Measurements from ENCODE around the gene UNG. TPM values are rescaled to one million over a fixed set of nuclear protein-coding genes. Genes with fewer than 3 reads are reported as not detected.

UNG gene
- total RNA-seq, 1 experiment from 2014 or later: 134 TPM

DNA sequence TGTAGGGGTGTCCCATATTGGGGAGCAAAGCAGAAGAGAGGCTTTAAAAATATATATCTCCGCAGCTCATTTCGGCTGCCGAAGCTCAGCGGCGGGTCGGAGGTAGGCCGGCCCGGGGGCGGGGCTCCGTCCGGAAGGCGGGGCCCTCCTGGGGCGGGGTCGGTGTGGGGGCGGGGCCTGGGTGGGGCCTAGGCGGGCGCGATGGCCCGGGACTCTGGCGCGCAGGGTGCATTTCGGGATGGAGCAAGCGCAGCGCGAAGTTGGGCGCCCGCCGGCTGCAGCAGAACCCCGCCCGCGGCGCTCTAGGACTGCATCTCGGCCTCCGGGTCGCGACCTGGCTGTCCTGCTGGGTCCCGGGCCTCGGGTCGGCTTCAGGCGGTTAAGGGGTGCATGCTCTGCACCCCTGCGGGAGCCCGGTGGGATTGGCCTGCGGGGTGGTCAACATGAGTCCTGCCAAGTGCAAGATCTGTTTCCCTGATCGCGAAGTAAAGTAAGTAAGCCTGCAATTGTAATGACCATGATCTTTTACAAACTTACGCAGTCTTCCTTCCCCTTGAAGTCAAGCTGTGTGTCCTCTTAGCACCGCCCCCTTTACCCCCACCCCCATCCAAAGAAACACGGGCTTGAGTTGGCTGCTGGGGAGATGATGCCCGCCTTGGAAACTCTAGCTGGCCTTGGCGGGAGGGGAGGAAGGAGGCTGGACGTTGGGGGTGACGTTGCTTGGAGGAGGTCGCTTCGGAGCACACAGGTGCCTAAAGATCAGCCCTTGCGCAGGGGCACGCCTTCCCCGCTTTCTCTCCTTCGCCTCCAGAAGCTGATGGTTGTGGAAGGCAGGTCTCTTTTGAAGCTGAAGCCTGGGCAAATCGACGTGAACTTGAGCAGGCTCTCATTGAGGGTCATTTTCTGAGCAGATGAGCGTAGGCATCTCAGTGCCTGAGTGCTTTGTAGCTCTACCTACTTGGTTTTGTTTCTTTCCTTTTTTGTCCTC lies 57.3 kb downstream of the UNG start:
- DNase-seq (ENCODE audit: low spot score): peak; percentile 58

DNA sequence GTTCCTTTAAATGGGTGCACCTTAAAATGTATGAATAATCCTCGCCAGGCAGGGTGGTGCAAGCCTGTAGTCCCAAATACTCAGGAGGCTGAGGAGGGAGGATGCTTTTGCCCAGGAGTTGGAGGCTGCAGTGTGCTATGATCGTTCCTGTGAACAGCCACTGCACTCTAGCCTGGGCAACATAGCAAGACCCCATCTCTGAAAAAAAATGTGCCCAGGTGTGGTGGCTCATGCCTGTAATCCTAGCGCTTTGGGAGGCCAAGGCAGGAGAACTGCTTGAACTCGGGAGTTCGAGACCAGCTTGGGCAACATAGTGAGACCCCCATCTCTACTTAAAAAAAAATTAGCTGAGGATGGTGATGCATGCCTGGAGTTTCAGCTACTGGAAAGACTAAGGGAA lies 58.6 kb downstream of the UNG start:
- no peak for DNase-seq (ENCODE audit: low spot score)

DNA sequence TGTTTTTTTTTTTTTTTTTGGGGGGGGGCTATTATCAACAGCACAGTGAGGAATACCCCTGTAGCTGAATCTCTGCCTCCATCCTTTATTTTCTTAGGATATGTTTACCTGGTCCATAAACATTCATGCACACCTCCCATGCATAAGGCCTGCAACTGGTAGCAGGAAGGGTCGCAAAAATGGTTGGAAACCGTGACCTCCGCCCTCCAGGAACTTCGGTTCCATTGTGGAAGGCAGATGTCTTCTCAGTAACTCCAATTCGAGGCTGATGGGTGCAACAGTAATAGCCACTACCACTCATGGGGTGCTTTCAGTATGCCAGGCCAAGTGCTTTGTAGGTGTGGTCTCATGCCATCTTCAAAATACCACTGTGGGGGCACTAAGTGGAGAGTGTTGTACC lies 59.2 kb downstream of the UNG start:
- no peak for DNase-seq (ENCODE audit: low spot score)

DNA sequence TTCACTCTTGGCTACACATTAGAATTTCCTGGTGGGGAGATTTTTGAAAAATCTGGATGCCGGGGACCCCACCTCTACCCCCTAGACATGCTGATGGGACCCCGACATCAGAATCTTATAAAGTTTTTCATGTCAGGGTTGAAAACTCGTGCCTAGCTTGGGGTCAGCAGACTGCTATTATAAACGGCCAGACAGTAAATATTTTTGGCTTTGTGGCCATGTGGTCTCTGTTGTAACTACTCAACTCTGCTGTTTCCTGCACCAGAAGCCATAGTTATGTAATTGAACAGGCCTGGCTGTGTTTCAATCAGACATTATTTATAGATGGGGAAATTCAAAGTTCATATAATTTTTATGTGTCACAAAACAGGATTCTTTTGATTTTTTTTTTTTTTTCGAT lies 60.6 kb downstream of the UNG start:
- no peak for DNase-seq (ENCODE audit: low spot score)

DNA sequence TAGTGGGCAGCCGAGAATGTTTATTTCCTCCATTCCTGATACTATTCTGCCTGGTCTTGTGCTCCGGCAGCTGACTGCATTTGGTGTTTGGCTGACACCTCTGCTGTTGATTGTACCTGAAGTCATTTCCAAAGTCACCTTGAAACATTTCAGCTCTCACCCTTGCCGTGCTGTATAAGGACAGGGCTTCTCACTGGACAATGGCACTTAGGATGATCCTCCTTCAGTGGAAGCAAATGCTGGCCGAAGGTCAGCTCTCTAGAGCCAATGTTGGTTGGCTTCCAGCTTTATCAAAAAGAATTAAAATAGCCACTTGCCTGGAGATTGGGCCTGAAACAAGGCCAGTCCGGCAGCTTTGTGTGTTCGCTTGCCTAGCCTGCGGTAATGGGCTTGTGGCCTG lies 63.0 kb downstream of the UNG start:
- DNase-seq (ENCODE audit: low spot score): no peak

Small RNA genes within 50 kb of the gene (small RNA-seq; reads per million reads assigned to genes)
- gene RNA5SP372: 0.43 reads per million

Other genes with a start within 250 kb of the UNG start
- gene SSH1, start 240.0 kb upstream of the UNG start, total RNA-seq (2014; rRNA removed; shearing (Covaris generic)): 10.4 and 13.1 TPM in 2 replicates
- gene DAO, start 217.5 kb upstream of the UNG start, total RNA-seq (2014; rRNA removed; shearing (Covaris generic)): not detected in 2 replicates
- 0.03 TPM in 1 of 2 replicates, not detected in the other for gene SVOP, start 76.5 kb upstream of the UNG start, total RNA-seq (2014; rRNA removed; shearing (Covaris generic))
- gene USP30, start 45.0 kb upstream of the UNG start, total RNA-seq (2014; rRNA removed; shearing (Covaris generic)): 6.2 and 15.5 TPM in 2 replicates
- gene ALKBH2, start 4.1 kb upstream of the UNG start, total RNA-seq (2014; rRNA removed; shearing (Covaris generic)): 41.0 and 44.7 TPM in 2 replicates
- gene ACACB, start 19.0 kb downstream of the UNG start, total RNA-seq (2014; rRNA removed; shearing (Covaris generic)): 1.6 and 4.8 TPM in 2 replicates
- gene FOXN4, start 211.7 kb downstream of the UNG start, total RNA-seq (2014; rRNA removed; shearing (Covaris generic)): not detected in 2 replicates